ENCODE results near the gene TEX30.
A peak's percentile ranks its signal among the peaks of the same experiment; 100 is the strongest.
"Not testable (repeated sequence)": the region's sequence is repeated elsewhere in the genome, so short reads cannot be mapped to it uniquely, and the experiment has no call there.

The TEX30 gene
- 6.8 to 11.4 (median 10.2) reads per million in 4 experiments for total RNA-seq

DNA sequence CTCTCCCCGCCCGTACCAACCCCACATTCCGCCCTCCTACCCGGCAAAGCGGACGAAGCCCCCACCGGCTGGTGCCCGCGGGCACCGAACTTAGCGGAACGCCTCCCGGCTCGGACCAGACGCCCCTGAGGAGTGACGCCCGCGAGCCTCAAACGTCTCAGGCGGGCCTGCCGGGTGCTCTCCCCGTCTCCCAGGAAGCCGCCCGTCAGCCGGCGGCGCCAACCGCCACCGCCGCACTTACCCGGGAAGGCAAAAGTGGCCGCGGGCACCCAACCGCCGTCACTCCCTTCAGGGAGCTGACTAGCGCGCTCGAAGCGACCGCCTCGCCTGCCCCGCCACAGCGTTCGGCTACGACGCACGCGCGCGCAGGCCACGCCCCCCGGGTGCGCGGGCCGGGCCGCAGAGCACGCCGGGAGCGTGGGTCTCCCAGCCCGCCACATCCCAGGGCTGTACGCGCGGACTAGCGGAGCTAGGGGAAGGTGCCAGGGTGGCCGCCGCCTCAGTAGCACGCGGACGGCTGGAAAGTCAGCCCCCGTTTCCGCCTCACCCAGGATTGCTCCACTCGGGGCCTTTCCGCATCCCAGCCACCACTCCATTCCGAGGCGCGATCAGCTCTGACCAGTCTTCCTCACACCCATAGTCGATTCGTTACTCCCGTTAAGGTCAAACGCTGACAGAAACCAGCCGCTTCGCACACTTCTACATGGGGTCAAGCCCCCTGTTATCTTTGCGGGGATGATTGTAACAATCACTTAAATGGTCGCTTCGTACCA is at the start of gene TEX30:
TSS of gene TEX30 (minus strand) at position 346 of the 773 bp plus-strand sequence. CDS start 3,760 bp downstream, outside the sequence.
- peak; percentile 78 for DNase-seq

DNA sequence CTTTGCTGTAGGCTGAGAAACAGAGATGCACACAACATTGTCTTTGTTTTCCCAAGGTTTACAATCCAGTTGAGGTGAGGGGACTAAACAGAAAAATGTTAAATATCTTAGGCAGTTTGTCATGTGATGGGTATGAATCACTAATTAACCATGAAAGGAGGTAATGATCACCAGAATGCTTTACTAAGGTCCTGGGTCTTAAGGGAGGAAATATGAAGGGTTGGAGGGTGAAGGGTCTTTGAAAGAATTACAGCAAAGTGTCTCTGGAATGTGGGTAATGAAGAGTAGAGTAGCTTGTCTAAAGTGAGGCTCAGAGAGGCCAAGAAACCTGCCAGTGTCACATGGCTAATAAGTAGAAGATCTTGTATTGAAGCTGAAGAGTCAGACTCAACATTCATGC is 44.3 kb upstream of the TEX30 start:
- DNase-seq: no peak

DNA sequence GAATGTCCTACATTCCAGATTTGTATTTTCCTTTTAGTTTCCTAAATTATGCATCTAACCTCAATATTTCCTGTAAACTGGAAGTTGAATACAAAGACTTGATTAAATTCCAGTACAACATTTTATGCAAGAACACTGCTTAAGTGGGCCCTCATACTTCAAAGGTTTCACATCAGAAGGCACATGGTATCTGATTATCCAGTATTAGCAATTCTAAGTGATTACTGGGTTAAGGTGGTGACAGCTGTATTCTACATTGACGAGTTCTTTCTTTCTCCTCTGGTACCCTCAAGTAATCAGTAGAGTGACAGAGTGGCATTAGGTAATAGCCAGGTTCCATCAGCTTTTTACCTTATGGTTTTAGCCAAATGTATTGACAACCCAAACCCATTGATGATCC is 43.7 kb upstream of the TEX30 start:
- no peak for DNase-seq

DNA sequence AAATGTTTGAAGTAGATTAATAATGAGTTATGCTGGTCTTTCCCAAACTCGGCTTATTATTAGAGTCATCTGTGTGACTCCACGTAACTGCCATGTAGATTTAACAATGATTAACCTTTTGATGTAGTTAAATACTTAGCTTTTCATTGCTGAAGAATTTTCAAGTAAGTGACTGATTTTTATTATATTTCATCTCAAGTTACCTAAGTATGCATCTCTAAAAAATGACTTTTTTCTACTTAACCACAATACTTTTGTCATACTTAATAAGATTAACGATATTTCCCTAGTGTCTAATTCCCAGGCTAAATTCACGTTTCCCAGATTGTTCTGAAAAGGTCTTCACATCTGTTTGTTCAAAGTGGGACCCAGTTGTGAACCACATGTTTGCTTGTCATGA is 43.1 kb upstream of the TEX30 start:
- no peak for DNase-seq

DNA sequence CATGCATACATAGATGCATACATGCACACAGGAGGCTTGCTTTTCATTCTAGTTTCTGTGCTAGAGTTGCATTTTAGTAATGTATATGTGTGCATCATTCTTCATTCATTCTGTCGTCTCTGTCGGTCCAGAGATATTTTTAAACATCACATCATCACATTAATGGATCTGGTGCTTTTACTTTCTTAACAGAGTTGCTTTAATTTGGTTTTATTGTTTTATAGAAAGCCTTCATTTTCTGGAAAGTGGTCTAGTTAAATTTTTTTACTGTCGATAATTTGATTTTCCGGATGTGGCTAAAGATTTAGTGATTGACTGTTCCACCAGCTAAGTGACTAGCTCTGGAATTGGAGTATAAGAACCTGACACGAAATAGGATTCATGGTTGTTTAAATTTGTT is 42.2 kb upstream of the TEX30 start:
- DNase-seq: no peak

DNA sequence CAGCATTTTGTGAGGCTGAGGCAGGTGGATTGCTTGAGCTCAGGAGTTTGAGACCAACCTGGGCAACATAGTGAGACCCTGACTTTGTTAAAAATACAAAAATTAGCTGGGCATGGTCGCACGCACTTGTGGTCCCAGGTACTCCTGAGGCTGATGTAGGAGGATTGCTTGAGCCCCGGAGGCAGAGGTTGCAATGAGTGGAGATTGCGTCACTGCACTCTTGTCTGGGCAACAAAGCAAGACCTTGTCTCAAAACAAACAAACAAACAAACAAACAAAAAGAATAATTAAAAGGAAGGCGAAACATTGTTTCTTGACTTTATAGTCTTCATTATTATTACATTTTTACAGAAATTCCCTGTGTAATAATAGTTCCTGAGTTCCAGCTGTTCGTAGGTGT is 41.2 kb upstream of the TEX30 start:
- DNase-seq: no peak

DNA sequence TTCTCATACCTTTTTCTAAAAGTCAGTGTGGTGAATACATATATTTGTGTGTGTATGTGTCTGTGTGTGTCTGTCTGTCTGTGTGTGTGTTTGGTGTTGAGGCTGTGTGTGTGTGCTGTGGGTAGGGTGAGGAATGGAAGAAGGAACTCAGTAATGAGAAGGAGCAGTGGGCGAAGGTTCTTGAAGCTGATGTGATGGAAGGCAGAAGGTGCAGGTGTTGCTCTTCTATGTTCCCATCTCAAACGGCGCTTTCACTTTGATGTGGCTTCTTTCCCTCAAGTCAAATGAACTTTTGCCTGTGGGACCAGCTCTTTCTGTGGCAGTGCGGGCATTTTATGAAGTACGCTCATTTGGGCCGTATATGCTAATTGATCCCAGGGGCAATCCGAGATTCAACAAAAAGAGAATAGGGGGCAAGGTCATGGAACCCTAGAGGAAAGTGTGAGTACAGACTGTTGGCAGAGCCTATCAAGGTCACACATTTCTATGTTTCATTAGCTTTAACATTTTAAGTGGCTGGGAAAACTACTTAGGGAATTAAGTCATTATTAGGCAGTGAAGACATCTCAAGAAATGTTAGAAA is 40.5 kb upstream of the TEX30 start:
- DNase-seq: no peak

DNA sequence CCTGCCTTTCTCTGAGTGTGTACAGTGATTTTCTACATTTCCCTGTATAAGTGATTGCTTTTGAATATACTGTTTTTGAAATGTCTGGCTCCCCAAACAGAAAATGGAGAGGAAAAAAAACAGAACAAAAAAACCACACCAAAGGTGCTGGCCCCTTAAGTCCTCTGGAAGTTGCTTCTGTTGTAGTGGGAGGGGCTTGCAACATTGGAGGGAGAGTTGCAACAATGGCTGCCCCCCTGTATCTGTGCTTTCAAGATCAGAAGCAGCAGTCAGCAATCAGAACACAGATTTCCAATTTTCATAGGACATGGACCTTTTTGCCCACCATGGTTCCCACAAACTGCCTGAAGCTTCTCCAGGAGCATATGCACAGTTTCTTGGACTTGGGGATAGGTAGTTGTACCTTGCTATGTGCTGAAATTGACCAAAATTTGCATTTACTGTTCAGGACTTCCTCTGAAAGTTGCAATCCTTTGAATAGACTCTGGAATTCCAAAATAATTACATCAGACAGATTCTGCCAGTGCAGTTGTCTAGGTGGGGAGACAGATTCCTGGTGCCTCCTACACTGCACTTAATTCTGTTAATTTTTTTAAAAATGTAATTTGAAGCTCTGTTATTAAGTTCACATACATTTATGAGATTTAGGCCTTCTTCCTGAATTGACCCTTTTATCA is 39.2 kb upstream of the TEX30 start:
- DNase-seq: no peak

DNA sequence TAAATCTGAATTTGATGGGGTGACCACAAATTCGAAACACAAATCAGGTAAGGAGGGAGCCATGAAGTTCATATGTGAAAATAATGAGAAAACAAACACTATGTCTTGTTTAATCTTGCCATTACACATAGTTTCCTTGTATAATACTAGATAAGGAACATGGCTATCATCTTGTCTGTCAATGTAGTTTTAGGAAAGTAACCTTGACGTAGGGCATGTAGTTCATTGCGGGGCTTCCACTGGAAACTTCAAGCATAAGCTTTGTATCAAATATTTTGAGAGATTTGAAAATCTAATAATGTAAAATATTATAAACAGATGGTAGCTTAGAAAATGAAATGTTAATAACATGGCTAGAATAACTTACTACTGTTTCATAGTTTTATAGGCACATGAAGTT is 34.1 kb upstream of the TEX30 start:
- no peak for DNase-seq

DNA sequence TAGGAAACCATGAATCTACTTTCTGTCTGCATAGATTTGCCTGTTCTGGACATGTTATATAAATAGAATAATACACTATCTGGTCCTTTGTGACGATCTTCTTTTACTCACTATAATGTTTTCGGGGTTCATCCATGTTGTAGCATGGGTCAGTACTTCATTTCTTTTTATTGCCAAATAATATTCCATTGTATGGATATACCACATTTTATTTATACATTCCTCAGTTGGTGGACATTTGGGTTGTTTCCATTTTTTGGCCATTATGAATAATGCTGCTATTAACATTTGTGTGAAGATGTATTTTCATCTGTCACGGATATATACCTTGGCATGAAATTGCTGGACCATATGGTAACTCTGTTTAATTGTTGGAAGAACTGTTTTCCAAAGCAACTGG is 32.1 kb upstream of the TEX30 start:
- no peak for DNase-seq

DNA sequence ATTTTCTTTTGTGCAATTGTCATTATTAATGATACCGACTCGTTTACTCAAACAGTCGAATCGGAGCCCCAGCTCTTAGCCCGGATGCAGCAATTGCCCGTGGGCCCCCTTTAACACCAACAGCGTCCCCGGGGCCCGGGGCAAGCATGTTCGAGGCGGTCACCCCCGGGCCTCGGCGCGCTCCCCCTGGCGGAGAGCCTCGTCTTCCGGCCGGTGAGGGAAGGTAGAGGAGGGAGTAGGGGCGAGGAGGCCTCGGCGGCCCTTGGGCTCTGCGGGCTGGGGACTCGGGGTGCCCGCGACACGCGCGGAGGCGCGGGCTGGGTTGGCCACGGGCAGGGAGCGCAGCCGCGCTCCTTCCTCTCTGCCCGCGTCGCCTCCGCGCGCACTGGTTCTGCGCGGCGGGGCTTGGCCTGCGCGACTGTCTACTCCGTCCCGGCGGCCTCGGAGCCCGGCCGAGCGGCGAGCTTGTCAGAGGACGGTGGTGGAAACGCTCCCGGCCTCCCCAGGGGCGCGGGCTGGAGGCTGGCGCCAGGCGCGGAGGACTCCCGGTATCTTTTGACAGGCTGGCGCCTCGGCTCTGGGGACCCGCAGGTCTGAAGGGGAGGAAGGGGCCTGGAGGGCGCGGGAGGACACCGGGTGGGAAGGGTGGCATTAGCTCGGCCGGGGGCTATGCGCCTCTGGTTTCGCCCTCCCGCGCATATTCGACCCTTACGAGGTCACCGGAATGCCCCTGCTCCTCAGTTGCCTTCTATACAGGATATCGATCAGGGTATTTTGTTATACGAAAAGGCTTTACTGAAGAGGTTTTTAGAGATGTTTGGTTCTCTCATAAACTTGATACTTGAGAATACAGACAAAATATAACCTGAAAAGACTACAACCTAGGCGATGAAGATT is 26.8 kb upstream of the TEX30 start:
- peak; percentile 69 for DNase-seq

DNA sequence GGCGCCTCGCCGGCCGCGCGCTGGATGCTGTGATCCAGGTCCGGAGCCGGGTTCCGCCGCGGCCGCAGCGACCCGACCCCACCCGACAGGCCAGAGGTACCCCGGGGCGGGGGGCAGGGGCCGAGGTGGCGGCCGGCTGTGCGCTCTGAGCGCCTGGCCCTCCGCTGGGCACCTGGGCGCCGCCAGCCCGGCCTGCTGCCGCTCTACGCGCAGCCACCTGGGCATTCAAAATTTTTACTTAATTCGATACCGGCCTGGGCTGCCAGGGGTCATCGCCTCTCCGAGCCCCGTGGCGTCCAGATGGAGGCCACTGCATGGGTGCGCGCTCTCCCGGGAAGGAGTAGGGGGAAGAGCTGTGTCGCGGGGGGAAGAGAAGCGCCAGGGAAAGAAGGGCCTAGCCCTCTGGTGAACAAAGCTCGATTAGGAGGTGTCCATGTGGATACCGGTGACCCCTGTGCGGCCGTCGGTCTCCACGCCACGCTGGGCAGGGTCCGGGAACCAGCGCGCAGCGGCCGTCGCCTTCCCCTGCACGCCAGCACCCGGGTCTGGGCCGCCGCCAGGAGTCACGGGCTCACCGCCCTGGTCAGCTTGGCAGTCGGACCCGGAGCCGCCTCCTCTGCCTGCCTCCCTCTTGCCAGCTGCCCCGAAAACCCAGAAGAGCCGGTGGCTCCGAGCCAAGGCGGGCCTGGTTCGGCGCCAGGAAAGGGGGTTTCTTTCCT is 26.0 kb upstream of the TEX30 start:
- no peak for DNase-seq

DNA sequence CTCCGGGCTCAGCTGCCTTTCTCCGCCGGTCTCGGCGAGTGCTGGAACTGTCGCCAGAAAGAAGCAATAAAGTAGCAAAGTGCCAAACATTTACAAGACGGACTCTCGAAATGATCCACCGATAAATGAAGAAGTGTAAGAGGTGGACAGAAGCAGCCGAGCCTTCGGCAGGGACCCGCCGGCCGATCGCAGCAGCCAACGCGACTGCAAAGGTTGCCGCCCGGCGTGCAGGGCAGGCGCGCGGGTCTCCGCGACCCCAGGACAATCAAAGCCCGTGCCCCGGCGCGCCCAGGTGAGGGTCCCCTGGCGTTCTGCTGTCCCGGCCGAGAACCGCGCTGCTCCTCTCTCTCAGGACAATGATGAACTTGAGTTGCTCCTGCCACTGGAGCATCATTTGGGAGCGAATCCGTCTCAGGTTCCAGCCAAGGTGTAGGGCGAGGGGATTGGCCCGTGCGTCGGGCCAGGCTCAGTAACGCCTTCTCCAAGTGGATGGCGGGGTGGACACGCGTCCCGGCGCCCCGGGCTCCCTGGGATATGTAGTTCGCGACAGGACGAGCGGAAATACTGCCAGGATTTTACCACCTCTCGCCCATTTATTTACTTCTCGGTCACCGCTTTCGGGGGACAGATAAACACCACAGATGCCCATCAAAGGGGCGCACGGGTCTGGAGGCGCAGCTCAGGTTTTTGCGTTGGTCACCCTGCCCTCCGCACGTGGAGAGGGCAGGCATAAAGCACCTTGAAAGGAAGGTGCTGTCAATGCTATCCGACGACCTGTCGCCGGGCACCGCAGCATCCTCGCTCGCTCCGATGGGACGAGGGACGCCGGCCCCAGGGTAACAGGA is 25.2 kb upstream of the TEX30 start, which contains the start of the genes BIVM and POGLUT2:
TSS of gene BIVM (plus strand) at position 539 of the 845 bp plus-strand sequence. CDS start 8,149 bp downstream, outside the sequence.
TSS of gene POGLUT2 (minus strand) at position 396 of the 845 bp plus-strand sequence. CDS start at position 90, 306 bp downstream.
- peak; percentile 44 for DNase-seq

DNA sequence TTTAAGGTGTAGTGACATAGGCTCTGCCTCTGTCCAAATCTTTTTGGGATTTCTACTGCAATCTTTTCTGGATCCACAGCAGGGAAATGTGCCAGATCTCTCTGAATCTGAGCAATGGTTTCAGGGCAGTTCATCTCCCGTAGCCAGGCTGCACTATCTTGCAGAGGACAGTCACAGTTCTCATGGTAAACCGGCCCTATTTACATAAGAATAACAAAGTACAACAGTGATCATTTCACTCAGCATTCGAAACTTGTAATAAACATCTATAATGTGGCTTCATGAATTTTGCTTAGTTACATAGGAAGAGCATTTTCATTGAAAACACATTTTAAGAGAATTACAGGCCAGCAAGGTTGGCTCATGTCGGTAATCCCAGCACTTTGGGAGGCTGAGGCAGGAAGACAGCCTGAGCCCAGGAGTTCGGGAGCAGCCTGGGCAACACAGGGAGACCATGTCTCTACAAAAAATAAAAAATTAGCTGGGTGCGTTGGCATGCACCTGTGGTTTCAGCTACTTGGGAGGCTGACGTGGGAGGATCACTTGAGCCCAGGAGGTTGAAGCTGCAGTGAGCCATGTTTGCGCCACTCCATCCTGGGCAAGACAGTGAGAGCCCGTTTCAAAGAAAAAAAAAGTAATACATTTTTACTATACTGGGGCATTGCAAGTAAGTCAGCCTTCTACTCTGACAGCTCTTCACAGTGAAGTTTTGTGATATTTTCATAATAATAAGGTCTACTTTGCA is 20.2 kb upstream of the TEX30 start:
- DNase-seq: no peak

DNA sequence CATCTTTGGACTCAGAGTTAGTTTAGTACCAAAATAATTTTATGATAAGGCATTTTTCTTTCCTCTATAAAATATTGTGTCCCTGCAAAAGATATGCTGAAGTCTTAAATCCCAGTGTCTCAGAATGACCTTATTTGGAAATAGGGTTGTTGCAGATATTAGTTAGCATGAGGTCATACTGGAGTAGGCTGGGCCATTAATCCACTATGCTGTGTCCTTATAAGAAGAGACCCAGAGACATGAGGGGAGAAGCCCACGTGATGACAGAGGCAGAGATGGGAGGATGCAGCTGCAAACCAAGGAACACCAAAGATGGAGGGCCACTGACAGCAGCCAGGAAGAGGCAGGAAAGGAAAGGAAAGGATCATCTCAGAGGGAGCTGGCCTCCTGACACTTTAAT is 18.8 kb upstream of the TEX30 start:
- DNase-seq: no peak

DNA sequence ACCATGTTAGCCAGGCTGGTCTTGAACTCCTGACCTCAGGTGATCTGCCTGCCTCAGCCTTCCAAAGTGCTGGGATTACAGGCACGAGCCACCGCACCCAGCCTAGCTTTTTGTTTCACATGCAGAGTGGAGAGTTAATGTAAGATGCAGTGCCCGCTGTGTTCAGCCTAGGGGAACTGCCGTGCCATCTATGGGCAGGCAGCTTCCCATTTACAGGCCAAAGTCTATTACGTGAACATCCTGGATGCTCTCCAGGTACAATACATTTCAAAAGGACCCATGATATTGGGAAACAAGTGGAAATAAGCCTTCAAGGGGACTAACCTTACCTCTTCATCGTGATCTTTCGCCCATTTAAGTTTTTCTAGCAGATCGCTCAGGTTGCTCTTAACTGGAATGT is 15.1 kb upstream of the TEX30 start:
- no peak for DNase-seq

DNA sequence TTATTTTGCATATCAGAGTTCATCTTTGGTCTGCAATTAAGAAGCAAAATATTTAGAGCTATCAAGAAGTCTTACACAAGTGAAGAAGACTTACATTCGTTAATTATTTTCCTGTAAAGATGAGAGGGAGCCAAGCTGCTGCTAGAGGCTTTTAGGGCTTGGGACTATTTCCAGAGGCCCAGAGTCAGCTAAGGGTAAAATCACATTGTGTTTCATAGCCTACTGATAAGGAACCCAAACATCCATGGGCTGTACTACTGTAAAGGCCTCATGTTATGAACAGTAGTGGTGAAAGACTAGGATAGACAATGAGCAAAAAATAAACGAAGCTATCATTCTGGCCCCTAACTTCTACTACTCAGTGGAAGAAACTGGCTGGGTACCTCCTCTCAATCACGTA is 10.9 kb upstream of the TEX30 start:
- no peak for DNase-seq

DNA sequence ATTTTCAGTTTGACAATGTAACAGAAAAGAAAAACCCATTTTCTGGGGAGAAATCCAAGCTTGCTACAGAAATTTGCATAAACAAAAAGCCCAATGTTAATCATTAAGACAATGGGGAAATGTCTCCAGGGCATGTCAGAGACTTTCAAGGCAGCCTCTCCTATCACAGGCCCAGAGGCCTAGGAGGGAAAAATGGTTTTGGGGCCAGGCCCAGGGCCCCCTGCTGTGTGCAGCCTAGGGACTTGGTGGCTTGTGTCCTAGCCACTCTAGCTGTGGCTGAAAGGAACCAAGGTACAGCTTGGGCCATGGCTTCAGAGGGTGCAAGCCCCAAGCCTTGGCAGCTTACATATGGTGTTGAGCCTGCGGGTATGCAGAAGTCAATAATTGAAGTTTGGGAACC is 8.0 kb upstream of the TEX30 start:
- DNase-seq: no peak

DNA sequence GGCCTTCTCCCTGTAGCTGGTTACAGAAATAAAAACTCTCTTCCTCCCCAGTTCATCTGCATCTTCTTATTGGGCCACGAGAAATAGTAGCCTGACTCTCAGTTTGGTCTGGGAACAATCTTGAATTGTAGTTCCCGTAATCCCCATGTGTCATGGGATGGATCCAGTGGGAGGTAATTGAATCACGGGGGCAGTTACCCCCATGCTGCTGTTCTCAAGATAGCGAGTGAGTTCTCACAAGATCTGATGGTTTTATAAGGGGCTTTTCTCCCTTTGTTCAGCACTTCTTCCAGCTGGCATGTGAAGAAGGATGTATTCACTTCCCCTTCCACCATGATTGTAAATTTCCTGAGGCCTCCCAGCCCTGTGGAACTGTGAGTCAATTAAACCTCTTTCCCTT is 7.1 kb upstream of the TEX30 start:
- DNase-seq: not testable (repeated sequence)

DNA sequence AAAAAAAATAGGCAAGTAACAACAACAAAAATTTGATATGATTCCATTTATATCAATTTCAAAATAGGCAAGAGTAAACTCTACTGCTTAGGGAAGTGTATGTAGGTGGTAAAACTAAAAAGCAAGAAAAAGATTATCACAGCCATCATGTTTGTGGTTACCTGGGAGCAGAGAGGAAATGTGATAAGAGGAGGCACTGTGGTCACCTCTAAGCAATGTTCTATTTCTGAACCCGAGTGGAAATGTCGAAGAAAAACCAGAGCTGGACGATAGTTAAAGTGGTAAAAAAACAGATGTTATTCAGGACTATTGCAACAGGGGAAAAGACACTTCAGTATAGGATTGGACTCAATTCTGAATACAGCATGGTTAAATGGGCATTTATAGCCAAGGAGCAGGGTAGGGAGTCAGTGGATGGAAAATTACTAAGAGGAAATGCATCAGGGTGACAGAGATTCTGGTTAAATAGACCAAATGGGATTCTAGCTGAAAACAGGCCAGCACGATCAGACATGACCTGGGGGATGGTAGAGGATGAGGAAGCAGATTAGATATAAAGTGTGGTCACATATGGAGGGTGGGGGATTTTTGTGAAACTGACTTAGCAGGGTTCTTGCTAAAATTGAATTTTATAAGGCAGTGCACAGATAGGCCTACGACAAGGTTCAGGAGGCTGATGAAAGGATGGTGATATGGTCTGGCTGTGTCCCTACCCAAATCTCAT is 6.0 kb upstream of the TEX30 start:
- DNase-seq: no peak
